Measurements from ENCODE around the gene PITPNM2. TPM values are rescaled to one million over a fixed set of nuclear protein-coding genes. Genes with fewer than 3 reads are reported as not detected.

PITPNM2 gene
- total RNA-seq, 2 experiments from 2014 or later = 15.3 to 17.9 TPM

- TF ChIP-seq, protein P1, sequence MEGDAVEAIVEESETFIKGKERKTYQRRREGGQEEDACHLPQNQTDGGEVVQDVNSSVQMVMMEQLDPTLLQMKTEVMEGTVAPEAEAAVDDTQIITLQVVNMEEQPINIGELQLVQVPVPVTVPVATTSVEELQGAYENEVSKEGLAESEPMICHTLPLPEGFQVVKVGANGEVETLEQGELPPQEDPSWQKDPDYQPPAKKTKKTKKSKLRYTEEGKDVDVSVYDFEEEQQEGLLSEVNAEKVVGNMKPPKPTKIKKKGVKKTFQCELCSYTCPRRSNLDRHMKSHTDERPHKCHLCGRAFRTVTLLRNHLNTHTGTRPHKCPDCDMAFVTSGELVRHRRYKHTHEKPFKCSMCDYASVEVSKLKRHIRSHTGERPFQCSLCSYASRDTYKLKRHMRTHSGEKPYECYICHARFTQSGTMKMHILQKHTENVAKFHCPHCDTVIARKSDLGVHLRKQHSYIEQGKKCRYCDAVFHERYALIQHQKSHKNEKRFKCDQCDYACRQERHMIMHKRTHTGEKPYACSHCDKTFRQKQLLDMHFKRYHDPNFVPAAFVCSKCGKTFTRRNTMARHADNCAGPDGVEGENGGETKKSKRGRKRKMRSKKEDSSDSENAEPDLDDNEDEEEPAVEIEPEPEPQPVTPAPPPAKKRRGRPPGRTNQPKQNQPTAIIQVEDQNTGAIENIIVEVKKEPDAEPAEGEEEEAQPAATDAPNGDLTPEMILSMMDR (IDR thresholded peaks at IDR 0.05) = no peak
- ChIA-PET POLR2A (no interaction called here), CTCF (interaction anchor here (0.7 kb wide), 1 partner anchor 71 kb away, joined by 3 read pairs; no protein-coding TSS in a partner anchor)
- intact Hi-C loops (cut with micrococcal nuclease) = no loop called here
- DNase-seq (no peak), ATAC-seq (peak; percentile 49)
- H3K27me3 Mint-ChIP-seq = no peaks in the 10 kb centered on the region
- H3K4me3 Mint-ChIP-seq = no peak overlapping the region
- H3K27ac Mint-ChIP-seq = peak overlapping the region; percentile 40
- H3K4me1 Mint-ChIP-seq (ENCODE audit: low read depth) = peaks cover 35% of the 10 kb centered on the region
- H3K36me3 Mint-ChIP-seq (ENCODE audit: low read depth) = peaks cover 5% of the 10 kb centered on the region
- H3K9me3 Mint-ChIP-seq = no peaks in the 10 kb centered on the region
Measured at GRCh38 chr12:123139926-123140675, 10.8 kb downstream of the PITPNM2 start.

GRCh38 chr12:123135688-123136087 lies 15.2 kb downstream of the PITPNM2 start:
- ATAC-seq = no peak
- CTCF ChIA-PET = interaction anchor here (1.0 to 1.4 kb wide), 2 partner anchors 61 to 92 kb away, joined by 3 read pairs; no protein-coding TSS in a partner anchor
- Mint-ChIP-seq H3K27me3 (no peaks in the 10 kb centered on the region), H3K4me3 (no peak overlapping the region), H3K27ac (no peak overlapping the region), H3K9me3 (no peaks in the 10 kb centered on the region), H3K36me3 (ENCODE audit: low read depth) (peaks cover 5% of the 10 kb centered on the region), H3K4me1 (ENCODE audit: low read depth) (peaks cover 42% of the 10 kb centered on the region)
- TF ChIP-seq, protein P1 (IDR thresholded peaks at IDR 0.05) = no peak
- no peak for DNase-seq
- POLR2A ChIA-PET = interaction anchor here (1.3 kb wide), 1 partner anchor 16 kb away, joined by 3 read pairs; no protein-coding TSS in a partner anchor
- intact Hi-C loops (cut with micrococcal nuclease) = no loop called here

GRCh38 chr12:123134826-123135225 lies 16.1 kb downstream of the PITPNM2 start:
- Mint-ChIP-seq H3K27ac (no peak overlapping the region), H3K36me3 (ENCODE audit: low read depth) (peaks cover 5% of the 10 kb centered on the region), H3K4me1 (ENCODE audit: low read depth) (peaks cover 39% of the 10 kb centered on the region), H3K4me3 (no peak overlapping the region), H3K27me3 (no peaks in the 10 kb centered on the region), H3K9me3 (no peaks in the 10 kb centered on the region)
- TF ChIP-seq, protein P1 (IDR thresholded peaks at IDR 0.05) = no peak
- CTCF ChIA-PET = interaction anchor here (0.7 to 1.4 kb wide), 5 partner anchors 11 to 811 kb away, joined by 3 to 4 read pairs (median 3); no protein-coding TSS in a partner anchor
- no peak for ATAC-seq
- intact Hi-C loops (cut with micrococcal nuclease) = loop anchor here (5.0 kb wide), 1 partner anchor 58 kb away; no protein-coding TSS in a partner anchor
- DNase-seq = no peak
- POLR2A ChIA-PET = interaction anchor here (0.6 to 1.3 kb wide), 2 partner anchors 17 to 47 kb away, joined by 3 read pairs; no protein-coding TSS in a partner anchor

DNA sequence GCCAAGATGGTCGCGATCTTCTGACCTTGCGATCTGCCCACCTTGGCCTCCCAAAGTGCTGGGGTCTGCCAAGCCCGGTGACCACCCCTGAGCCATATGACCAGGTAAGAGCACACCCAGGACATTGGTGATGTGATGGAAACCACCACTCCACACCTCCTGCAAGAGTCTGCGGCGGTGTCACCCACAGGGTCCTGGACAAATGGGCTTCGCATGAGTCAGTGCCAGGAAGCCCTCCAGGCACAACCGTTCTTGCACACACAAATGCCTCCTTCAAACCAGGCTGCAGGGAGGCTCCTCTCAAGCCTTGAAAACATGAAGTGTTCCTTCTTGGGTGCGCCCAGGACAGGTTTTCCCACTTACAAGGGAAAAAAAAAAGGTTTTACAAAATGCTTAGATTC lies 16.6 kb downstream of the PITPNM2 start:
- intact Hi-C loops (cut with micrococcal nuclease) = loop anchor here (5.0 kb wide), 1 partner anchor 57 kb away; no protein-coding TSS in a partner anchor
- peaks cover 5% of the 10 kb centered on the region for H3K36me3 Mint-ChIP-seq (ENCODE audit: low read depth)
- H3K4me1 Mint-ChIP-seq (ENCODE audit: low read depth) = peaks cover 38% of the 10 kb centered on the region
- TF ChIP-seq, protein P1 (IDR thresholded peaks at IDR 0.05) = no peak
- no peak overlapping the region for H3K27ac Mint-ChIP-seq
- H3K4me3 Mint-ChIP-seq = no peak overlapping the region
- no peaks in the 10 kb centered on the region for H3K9me3 Mint-ChIP-seq
- ChIA-PET POLR2A (interaction anchor here (0.6 kb wide), 1 partner anchor 46 kb away, joined by 3 read pairs; no protein-coding TSS in a partner anchor), CTCF (interaction anchor here (1.2 to 1.4 kb wide), 3 partner anchors 13 to 811 kb away, joined by 3 to 4 read pairs (median 3); no protein-coding TSS in a partner anchor)
- ATAC-seq = no peak
- no peaks in the 10 kb centered on the region for H3K27me3 Mint-ChIP-seq
- no peak for DNase-seq

- intact Hi-C loops (cut with micrococcal nuclease) = loop anchor here (5.0 kb wide), 1 partner anchor 56 kb away; no protein-coding TSS in a partner anchor
- H3K27ac Mint-ChIP-seq = no peak overlapping the region
Measured at GRCh38 chr12:123133701-123134100, 17.2 kb downstream of the PITPNM2 start.

More at GRCh38 chr12:123133701-123134100, 17.2 kb downstream of the PITPNM2 start:
- ChIA-PET CTCF (interaction anchor here (1.2 to 1.3 kb wide), 2 partner anchors 13 to 810 kb away, joined by 3 to 4 read pairs; no protein-coding TSS in a partner anchor), POLR2A (no interaction called here)
- Mint-ChIP-seq H3K4me1 (ENCODE audit: low read depth) (peaks cover 38% of the 10 kb centered on the region), H3K4me3 (no peak overlapping the region), H3K36me3 (ENCODE audit: low read depth) (peaks cover 5% of the 10 kb centered on the region), H3K27me3 (no peaks in the 10 kb centered on the region), H3K9me3 (no peaks in the 10 kb centered on the region)
- TF ChIP-seq, protein P1 (IDR thresholded peaks at IDR 0.05) = no peak
- no peak for ATAC-seq
- DNase-seq = no peak
